Measurements from ENCODE around the gene CEP76. TPM values are rescaled to one million over a fixed set of nuclear protein-coding genes. Genes with fewer than 3 reads are reported as not detected.

Gene CEP76
- total and polyA plus RNA-seq, 2 experiments from 2014 or later, result 11.2 to 25.9 TPM

GRCh38 chr18:12750076-12750714 lies 47.7 kb upstream of the CEP76 start (continued):
- TF ChIP-seq ETS1 (IDR thresholded peaks at IDR 0.05) (no peak), ZNF462 (CRISPR knock-in tag; IDR thresholded peaks at IDR 0.05) (no peak), STAT1 (IDR thresholded peaks at IDR 0.05; ENCODE audit: unreplicated experiment) (no peak), ZNF331 (CRISPR knock-in tag; IDR thresholded peaks at IDR 0.05; ENCODE audit: low read depth) (no peak)

- Histone ChIP-seq H4K20me1 (replicated peaks; ENCODE audit: insufficient read depth) (no peaks in the 10 kb centered on the region), H3F3A (replicated peaks; ENCODE audit: low read depth) (no peaks in the 10 kb centered on the region), H3K4me2 (no peak overlapping the region), H2AFZ (no peak overlapping the region), H3K27ac (ENCODE audit: low read depth) (no peak overlapping the region), H3K27me3 (ENCODE audit: insufficient read depth) (no peaks in the 10 kb centered on the region), H3K9me2 (ENCODE audit: insufficient read depth) (no peaks in the 10 kb centered on the region), H3K36me3 (ENCODE audit: insufficient read depth) (no peaks in the 10 kb centered on the region), H3K79me2 (replicated peaks; ENCODE audit: insufficient read depth) (no peaks in the 10 kb centered on the region), H3K4me3 (no peak overlapping the region), H3K4me1 (ENCODE audit: insufficient read depth) (no peaks in the 10 kb centered on the region)
- Mint-ChIP-seq H3K27ac (no peak overlapping the region), H3K4me1 (no peaks in the 10 kb centered on the region), H3K27me3 (ENCODE audit: insufficient read depth, low read depth, poor library complexity) (no peaks in the 10 kb centered on the region), H3K36me3 (ENCODE audit: low read depth) (no peaks in the 10 kb centered on the region), H3K4me3 (no peak overlapping the region), H3K9me3 (no peaks in the 10 kb centered on the region)
- DNase-seq (ENCODE audit: low spot score) (no peak), ATAC-seq (no peak)
- TF ChIP-seq ZNF462 (CRISPR knock-in tag; IDR thresholded peaks at IDR 0.05), result no peak
- TF ChIP-seq JUNB (IDR thresholded peaks at IDR 0.05; ENCODE audit: unreplicated experiment), result no peak
- no peak for TF ChIP-seq ZNF114 (CRISPR knock-in tag; IDR thresholded peaks at IDR 0.05)
- TF ChIP-seq POLR2AphosphoS5 (IDR thresholded peaks at IDR 0.05; ENCODE audit: low read depth), result no peak
- no peak for TF ChIP-seq EZH2phosphoT487 (IDR thresholded peaks at IDR 0.05; ENCODE audit: unreplicated experiment)
- no peak for TF ChIP-seq STAT1 (IDR thresholded peaks at IDR 0.05; ENCODE audit: unreplicated experiment)
- no peak for TF ChIP-seq EZH2 (IDR thresholded peaks at IDR 0.05; ENCODE audit: low read depth, unreplicated experiment)
These were observed 46.6 kb upstream of the CEP76 start for GRCh38 chr18:12749121-12749520.
